HG03196 (cell line): Measurements from ENCODE around the gene TMEM253.

Experiments
- ATAC-seq: cut with Tn5 transposase; IDR thresholded peaks from one replicate; pipeline ENCODE4 v1.9.1; 2021; ENCODE audit not compliant: unreplicated experiment

Gene TMEM253

DNA sequence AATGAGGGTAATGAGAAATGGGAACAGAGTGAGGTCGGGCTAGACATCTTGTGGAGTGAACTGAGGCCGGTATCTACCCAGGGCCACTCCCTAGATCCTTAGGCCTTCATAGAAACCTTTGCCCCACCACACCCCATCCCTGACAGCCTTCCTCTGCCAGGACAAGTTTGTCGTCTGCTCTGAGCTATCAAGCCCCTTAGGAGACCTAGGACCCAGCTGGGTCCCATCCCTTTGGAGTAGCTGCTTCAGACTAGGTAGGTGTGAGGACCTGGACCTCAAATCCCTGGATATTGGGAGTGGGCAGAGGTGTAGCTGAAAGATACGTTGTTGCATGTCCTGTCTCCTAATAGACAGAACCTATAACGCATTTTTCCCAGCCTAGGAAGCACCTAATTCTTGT is at the start of gene TMEM253:
TMEM253 (plus strand) TSS at position 136 of the 400 bp plus-strand sequence. CDS start 278 bp downstream, outside the sequence.
- no peak for ATAC-seq

DNA sequence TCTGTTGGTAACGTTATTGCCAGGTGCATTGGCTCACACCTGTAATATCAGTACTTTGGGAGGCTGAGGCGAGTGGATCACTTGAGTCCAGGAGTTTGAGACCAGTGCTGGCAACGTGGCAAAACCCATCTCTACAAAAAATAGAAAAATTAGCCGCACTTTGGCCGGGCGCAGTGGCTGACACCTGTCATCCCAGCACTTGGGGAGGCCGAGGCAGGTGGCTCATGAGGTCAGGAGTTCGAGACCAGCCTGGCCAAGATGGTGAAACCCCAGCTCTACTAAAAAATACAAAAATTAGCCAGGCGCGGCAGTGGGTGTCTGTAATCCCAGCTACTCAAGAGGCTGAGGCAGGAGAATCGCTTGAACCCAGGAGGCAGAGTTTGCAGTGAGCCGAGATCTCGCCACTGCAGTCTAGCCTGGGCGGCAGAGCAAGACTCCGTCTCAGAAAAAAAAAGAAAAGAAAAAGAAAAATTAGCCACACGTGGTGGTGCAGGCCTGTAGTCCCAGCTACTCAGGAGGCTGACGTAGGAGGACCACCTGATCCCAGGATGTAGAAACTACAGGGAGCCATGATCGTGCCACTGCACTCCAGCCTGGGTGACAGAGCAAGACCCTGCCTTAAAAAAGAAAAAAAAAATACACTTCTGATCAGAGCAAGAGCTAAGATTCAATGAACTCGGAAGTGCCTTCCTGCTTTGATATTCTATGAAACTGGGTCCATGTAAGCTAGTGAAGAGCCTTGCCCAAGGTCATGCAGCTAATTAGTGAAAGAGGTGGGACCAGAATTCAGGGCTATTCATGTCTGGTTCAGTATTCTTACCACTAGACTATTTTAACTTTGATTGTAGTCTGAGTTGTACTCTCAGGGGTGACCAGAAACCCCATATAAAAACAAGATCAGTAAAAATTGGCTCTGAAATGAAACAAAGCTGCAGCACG is 47.4 kb upstream of the TMEM253 start:
- ATAC-seq = no peak

- ATAC-seq = no peak
Measured at GRCh38 chr14:21054123-21054767, 46.6 kb upstream of the TMEM253 start.

DNA sequence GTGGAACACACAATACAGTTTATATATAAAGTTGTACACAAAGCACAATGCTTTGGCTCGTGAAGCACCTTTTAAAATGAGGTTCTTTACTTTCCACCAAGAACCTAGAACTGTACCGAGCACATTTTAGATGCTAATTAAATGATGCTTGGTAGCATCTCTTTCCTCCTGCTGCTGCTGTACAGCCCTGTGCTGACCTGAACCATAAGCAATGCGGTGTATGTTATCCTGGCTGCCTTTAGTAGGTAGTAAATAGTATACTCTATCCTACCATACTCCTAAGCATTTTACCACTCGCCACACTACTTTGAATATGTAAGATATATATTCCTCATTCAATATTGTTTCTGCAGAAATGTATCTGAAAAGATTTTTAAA is 46.1 kb upstream of the TMEM253 start:
- no peak for ATAC-seq

DNA sequence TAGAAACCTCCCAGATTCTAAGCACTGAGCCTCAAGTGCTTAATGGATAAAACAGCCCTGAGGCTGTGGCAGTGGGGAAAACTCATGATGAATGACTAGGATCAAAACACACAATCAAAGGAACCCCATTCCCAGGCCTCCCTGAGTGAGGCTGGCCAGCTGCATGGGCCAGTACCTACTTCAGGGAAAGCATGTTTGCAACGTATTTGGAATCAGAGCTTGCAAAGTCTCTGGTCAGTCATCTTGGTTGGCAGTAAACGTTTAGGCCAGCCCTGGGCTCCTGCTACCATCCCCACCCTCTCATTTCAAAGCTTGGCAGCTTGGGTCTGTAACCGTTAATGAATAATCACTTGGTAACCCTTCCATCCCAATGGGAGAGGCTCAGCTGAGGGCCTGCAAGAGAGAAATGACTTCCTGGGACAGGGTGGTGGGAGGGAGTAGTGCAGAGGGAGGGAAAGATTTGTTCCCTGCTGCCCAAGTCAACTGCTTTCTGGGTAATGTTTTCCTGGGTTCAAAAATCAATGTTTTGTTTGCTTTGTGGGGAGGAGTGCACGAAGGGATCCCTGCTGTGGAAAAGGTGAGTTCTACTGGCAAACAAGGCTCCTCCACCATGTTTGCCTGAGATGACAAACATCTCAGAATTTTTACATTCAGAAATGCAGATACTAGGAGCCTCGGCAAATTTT is 45.3 kb upstream of the TMEM253 start:
- no peak for ATAC-seq

DNA sequence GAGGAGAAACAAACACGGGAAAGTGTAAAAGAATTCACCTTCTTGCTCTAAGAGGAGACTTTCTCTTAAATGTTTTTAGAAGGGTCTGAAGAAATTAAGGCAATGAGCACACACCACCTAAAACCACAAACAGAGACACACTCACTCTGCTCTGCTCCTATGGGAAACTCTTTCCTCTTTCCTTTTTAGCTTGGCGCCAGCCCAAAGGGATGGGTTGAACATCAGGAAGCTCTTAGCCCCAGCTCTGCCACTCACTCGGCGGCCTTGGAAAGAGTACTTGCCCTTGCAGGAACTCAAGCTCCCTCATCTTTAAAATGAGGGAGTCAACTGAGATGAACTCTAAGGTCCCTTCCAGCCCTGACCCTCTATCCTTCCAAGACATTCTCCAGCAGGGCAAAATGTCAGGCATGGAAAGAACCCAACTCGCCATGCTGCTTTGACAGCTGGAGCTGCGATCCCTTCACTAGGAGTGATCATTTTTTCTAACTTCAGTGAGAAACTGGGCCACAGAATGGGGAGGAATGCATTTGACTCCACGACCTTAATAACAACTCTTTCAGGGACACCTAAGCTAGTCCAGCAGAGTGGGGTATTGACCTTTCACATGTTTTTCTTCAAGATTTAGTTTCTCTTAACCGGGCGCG is 44.2 kb upstream of the TMEM253 start:
- no peak for ATAC-seq

DNA sequence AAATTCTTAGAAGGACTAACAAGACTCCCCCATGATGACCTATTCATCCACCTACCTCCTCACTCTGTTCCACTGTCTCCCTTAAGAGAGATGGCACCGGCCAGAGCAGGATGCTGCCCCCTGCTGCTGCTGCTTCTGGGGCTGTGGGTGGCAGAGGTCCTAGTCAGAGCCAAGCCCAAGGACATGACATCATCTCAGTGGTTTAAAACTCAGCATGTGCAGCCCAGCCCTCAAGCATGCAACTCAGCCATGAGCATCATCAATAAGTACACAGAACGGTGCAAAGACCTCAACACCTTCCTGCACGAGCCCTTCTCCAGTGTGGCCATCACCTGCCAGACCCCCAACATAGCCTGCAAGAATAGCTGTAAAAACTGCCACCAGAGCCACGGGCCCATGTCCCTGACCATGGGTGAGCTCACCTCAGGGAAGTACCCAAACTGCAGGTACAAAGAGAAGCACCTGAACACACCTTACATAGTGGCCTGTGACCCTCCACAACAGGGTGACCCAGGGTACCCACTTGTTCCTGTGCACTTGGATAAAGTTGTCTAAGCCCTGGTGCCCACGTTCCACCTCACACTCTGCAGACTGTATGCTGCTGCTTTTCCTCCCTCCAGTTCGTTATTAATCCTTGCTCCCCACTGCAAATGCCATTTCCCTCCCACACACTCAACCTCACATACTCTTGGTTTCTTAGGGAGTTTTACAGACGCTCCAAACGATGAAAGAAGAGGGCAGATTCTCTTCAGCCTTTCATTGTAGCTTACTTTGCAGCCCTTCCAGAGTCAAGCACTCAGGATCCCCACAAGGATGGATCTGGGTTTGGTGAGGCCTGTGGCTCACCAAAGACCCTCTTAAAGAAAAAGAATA is 42.8 kb upstream of the TMEM253 start, which contains the start of gene RNASE8:
RNASE8 (plus strand) TSS at position 20 of the 873 bp plus-strand sequence; CDS start at position 91, 71 bp downstream.
- ATAC-seq = no peak

- no peak for ATAC-seq
Measured at GRCh38 chr14:21058903-21059302, 42.0 kb upstream of the TMEM253 start.

- no peak for ATAC-seq
Measured at GRCh38 chr14:21059842-21060613, 40.8 kb upstream of the TMEM253 start.

GRCh38 chr14:21060614-21061346 is 40.1 kb upstream of the TMEM253 start:
- no peak for ATAC-seq

GRCh38 chr14:21061347-21061668 is 39.6 kb upstream of the TMEM253 start:
- no peak for ATAC-seq

DNA sequence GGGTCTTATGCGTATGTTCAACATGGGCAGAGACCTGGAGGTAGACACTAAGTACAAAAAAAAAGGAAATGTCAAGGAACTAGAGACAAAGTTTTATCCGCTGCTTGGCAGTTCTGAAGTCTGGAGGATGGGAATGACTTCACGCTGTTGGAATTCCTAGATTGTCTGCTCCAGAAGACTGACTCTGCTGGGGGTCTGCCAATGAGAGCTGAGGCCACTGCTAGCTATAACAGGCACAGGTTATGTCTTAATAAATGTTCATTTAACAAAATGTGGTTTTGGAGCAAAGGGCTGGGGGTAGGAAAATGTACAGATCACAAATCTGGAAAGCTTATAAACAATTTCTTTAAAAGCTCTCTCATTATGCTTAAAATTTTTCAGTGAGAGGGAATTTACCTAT is 37.4 kb upstream of the TMEM253 start:
- ATAC-seq = no peak

DNA sequence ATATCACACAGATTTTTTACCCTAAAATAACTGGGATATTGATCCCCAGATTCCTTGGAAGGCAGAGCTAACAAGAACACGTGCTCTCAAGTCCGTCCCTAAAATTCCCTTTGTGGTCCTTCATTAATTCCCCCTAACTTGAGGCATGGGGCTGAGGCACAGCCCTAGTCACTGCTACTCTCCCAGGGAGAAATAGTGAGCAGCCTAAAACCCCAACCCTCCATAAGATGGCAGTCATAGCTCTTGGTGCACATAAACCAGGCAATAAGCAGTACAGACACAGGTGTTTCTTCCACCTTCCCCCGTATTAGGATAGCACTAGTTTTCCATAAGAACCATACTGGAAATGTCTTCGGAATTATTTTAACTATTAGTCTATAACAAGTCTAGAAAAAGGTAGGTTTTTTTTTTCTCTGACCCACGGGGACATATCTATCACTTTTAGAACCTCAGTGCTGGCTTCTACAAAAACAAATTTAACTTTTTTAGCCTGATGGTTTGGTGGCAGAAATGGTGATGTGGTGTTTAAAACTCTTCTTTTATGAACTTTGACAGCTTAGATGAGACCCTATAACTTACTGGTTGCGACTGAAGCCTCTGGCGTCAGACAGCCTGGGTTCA is 33.9 kb upstream of the TMEM253 start:
- ATAC-seq = no peak

DNA sequence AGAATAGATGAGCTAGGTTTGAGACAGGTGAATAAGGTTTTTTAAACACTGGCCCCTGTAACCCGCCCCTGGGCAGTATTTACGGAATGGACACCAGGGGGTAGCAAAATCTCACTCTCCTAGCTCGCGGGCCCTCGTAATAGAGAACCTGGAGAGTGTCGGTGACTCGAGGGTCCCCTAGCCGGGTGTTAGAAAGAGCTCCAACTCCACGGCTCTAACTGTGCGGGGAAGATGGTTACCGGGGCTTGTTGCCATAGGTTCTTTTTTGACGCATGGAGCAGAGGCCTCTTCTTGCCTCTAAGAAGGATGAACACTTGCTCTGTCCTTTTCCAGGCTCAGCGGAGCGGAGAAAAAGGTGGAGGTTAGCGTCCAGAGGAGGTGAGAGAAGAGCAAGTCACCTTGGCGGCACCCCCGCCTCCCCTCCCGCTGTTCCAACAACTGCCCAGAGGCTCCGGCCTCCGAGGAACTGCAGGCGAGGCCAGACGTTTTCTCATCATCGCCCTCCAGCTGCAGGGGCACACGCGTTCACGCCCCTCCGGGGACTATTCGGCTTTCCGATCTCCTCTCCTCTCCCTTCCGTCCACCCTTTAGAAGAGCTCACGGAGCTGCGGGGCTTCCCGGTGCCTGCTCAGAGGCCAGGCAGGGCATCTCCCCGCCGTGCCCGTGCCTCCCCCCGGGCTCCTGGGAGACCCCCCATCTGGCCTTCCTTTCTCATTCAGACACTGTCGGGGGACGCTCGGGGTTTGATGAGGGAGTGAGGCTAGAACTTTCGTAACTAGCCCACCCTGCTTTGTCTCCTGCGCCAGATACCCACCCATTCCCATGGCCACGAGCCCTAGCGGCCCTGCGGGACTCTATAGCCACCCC is 32.1 kb upstream of the TMEM253 start:
- ATAC-seq = no peak

DNA sequence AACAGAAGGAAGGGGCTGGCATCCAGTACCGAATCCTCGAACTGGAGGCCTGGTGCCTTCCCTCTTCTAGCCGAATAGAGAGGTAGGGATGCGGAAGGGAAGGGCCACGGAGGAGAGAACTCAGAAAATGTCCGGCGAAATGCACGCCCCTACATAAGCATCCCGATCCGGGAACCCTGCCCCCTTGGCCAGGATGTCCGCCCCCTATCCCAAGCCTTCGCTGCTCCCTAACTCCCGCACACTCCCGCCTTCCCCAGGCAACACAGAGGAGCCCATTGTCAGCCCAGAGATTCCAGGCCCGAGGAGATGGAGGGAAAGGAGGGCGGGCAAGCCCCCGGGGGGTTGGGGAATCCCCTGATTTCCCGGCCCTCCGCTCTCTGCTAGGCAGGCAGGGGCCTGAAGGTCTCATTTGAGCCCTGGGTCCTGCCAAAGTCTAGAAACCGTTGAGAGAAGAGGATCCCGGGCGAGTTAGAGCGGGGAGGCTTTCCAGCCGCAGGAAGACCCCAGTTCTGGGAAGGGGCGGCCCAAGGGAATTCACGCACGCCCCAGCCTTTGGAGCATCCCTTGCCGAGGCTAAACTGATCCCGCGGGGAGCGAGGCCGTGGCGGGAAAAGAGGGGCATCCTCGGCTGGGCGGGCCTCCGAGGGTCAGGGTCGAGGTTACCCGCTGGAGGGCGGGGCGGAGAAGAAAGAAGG is 31.3 kb upstream of the TMEM253 start:
- ATAC-seq = no peak

- no peak for ATAC-seq
Measured at GRCh38 chr14:21070083-21070609, 30.7 kb upstream of the TMEM253 start, which contains the start of gene ARHGEF40. Gene ARHGEF40 (plus strand): TSS chr14:21070304. CDS start chr14:21070397, 93 bp downstream.
